DMS53 (cell line): Measurements from ENCODE around the gene CRYBA2.

ENCODE experiments used
- DNase-seq: peaks from one replicate; lab custom pipeline; 2025; lab: John Stamatoyannopoulos, UW

Gene CRYBA2

GRCh38 chr2:219023045-219023605, 29.9 kb upstream of the CRYBA2 start:
- no peak for DNase-seq

DNA sequence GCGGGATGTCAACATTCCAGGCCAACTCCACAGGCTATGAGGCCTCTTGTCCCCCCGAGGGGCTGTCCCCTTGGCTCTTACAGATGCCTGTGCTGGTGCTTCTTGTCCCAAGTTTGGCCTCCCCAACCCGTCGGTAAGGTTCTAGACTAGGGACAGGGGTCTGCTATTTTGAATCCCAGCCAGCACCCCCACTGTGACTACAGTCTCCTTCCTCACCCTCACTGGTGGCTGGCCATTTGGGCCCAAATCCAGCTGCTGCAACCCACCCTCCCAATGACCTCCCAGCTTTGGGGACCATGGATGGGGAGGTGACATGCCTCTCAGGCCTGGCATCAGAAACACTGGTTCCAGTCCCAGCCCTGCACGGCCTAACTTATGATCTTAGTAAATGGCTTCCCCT, 29.4 kb upstream of the CRYBA2 start:
- DNase-seq, result no peak

DNA sequence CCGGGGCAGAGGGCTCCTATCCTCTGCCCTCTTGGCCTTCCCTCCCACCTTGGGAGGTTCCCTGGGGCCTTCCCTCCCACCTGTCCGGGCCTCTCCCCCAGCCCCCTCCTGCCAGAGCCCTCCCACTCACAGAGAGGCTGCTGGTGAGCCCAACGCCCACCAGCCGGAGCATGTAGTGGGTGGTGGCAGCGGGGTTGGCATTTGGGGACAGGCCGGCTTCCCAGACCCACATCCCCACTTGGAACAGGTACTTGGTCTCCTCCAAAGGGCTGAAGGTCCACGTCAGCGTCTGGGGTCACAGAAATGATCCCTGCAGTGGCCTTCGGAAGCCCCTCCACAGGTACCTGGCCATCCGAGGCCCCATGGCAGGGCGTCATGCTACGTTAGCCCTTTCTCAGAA, 28.8 kb upstream of the CRYBA2 start:
- DNase-seq, result no peak

GRCh38 chr2:219021591-219021990, 28.4 kb upstream of the CRYBA2 start:
- DNase-seq, result no peak

DNA sequence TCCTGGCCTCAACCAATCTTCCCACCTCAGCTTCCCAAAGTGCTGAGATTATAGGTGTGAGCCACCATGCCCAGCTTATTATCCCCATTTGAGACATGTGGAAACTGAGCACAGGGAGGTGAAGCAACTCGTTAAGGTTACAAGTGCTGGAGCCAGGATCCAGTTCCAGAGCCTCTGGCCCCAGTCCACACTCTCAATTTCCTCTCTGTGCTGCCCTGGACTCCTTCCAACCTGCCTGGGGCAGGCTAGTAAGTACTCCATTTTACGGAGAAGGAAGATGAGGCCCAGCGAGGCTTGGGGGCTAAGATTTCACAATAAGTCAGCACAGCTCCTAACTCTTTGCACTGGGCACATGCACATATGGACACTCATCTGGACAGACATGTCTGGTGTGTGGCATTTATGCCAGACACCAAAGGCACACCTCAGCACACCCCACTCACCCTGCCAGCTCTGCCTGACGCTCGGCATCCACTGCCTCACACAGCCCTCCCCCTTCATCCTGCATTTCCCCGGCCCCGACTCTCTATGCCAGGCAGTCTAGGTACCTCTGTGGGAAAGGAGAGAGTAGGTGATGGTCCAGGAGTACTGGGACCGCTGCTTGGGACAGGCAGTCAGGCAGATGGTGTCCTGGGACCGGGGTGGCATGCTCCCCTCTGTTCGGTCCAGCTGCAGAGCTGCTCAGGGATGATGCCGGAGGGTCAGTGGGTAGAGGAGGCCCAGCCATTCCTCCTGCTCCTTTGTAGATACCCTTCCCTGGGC, 27.6 kb upstream of the CRYBA2 start:
- no peak for DNase-seq

DNA sequence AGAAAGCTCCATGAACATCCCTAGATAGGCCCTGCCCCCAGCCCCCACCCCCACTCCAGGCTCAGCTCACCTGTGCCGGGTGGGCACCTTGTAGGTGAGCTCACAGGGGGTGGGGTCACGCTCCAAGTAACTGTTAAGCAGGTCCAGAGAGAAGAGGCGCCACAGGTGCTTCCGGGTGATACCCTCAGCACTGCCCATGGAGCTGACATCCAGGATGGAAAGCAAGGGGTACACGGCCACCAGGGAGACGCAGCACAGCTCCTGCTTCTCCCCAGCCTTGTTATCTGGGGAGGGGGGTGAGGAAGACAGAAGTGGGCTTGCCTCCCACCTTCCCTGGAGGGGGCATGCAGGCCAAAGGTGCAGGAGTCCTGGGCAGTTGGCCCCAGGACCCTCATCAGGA, 26.2 kb upstream of the CRYBA2 start:
- DNase-seq, result no peak

DNA sequence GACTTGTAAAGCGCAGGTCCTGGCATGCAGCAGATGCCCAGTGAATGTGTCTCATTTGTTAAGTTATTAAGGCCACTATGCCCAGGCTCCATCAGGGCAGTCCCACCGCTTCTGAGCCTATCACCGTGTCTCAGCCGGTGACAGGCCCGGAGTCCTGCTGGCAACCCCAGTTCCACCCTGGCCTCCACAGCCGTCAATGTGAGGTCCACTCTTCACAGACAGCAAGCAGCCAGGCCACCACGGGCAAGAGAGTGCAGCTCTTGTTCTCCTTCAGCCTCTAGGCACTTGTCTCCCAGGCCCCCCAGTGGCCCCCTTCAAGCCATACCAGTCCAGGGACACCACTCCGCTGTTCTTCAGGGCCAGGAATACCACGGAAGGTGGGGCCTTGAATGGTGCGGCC, 25.5 kb upstream of the CRYBA2 start:
- no peak for DNase-seq

DNA sequence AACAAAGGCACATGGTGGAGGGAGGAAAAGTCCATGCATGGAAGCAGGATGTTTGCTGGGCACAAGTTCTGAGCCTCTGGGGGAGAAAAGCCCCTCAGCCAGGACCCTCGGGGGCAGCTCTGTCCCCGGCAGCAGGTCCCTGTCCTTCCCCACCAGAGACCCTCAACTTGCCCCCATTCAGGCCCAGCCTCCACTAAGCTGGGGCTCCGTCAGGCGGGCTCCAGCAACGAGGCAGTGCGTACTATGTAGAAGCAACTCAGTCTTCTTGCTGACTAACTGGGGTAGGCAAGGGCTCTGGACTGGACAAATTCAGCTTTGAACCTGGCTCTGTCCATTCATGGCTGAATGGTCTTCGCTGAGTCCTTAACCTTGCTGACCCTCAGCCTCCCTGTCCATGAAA, 25.1 kb upstream of the CRYBA2 start:
- no peak for DNase-seq

GRCh38 chr2:219017201-219017931, 24.1 kb upstream of the CRYBA2 start:
- DNase-seq, result no peak

DNA sequence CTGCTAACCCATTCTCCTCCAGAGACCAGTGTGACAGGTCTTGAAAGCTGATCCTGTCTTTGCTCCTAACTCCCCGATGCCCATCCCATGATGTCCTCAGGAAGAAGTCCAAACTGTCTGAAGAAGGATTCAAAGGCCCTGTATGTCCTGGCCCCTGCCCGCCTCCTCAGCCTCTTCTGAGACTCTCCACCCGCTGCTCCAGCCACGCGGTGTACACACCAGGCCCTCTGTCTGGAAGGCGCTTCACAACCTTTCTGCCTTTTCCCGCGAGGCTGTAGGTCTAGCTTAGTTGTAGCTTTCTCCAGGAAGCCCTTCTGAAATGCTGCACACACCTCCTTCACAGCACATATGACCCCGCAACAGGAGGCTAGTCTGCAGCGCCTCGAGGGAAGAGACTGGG, 23.5 kb upstream of the CRYBA2 start:
- no peak for DNase-seq

GRCh38 chr2:219010873-219011272, 17.7 kb upstream of the CRYBA2 start:
- DNase-seq, result no peak

GRCh38 chr2:219010162-219010756, 17.0 kb upstream of the CRYBA2 start:
- peak; percentile 67 for DNase-seq

GRCh38 chr2:219009294-219009693, 16.1 kb upstream of the CRYBA2 start:
- DNase-seq, result no peak

GRCh38 chr2:219003979-219004378, 10.8 kb upstream of the CRYBA2 start:
- DNase-seq, result no peak

- DNase-seq, result no peak
These were observed 10.0 kb upstream of the CRYBA2 start for GRCh38 chr2:219003267-219003634.

DNA sequence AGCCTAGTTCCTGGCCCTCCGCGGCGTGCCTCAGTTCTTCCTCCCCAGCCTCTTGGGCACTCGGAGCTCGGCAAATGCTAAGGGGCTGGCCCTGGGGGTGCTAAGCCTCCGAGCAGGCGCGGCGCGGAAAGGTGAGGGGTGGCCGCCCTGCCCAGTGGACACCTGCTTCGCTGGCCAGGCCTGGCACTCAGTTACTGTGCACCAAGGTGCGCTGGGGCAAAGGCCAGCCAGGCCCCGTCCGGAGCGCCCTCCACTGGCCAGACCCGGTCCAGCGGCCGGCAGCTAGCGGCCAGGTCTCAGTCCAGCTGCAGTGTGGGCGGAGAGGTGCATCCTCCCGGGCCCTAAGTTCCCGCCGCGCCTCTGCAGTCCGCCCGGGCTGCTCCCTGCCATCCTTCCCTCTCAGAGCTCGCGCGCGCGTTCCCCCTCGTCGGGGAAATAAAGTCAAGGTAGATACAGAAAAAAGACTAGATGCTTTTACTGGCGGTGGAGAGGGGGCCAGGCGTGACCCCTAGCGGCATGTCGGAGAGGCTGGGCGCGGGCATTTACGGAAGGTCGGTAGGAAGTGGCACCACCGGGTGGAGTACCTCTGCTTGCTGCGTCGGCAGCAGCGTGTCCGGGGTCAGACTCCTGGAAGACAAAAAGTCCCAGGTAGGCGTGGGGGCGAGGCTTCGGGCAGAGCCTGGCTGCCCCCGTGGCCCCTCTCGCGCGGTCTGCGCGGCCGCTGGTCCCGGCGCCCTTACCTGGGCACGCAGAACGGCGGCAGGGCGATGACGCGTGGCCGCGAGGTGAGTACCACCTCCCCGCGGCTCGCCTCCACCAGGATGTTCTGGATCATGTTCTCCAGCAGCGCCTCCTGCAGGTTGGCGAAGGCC, 9.4 kb upstream of the CRYBA2 start:
- DNase-seq, result peak; percentile 96

DNA sequence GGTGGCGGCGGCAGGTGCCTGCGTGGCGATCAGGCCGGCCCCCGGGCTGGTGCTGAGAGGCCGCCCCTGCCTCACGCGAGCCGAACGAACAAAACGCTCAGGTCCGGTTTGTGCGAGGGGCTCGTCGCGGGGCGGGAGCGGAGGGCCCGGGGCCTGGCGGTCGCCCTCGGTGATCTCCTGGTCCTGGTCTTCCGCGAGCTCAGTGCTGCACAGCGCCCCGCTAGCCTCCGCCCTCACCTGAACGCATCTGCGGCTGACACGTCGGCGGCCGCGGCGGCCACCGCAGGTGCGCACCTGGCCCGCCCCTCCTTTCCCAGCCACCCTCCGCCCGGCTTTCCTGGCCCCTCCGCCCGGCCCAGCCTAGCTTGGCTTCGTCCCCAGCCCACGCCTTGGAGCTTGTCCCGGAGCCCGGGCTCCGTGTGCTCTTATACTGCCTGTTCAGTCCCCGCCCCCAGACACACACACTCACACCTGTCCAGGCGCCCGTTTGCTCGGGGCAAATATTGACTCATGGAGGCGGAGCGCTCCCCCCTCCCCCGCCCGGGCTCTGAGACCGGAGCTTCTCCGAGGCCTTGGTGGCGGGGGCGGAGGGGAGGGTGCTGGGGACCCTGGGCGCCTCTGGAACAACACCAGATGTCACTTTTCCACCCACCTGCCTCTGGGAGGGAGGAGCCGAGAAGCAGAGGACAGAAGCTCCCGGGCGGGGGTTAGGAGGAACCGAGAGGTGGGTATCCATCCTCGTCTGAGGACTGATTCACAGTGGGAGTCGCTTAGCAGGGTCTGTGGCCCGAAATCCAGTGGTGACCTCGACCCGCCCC, 8.6 kb upstream of the CRYBA2 start:
- DNase-seq, result peak; percentile 99

DNA sequence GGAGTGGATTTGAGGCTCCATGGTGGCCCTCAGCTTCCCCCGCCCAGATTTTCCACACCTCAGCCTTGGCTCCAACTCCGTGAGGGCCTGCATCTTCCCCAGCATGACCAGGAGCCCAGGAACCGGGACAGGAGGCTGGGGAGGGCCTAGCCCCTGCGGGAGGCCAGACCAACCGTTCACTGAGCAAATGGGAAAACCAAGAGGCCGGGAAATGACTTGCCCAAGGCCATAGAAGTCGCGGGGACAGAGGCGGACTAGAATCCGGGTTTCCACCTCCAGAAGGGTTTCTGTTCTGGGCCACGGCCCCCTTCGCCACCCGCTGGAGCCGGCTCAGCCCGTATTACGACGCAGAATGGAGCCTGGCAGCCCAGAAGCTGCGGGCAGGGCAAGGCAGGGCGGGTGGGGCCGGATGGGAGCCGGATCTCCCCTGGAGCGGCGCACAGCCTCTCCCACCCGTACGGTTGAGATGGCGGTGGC, 7.9 kb upstream of the CRYBA2 start:
- peak; percentile 59 for DNase-seq

- DNase-seq, result peak; percentile 83
These were observed 7.3 kb upstream of the CRYBA2 start for GRCh38 chr2:219000569-219000960.

- peak; percentile 96 for DNase-seq
These were observed 6.8 kb upstream of the CRYBA2 start for GRCh38 chr2:218999881-219000568.
